Endothelial cell of umbilical vein (primary cell): ENCODE data around the gene TBL1Y. TPM values are rescaled to one million over a fixed set of nuclear protein-coding genes. Genes with fewer than 3 reads are reported as not detected.

Experiments used
- BruUV-seq: library from RNA; stranded (reverse); fragments of 400-500 nt; replicated peaks from 2 replicates; lab custom pipeline; 2021; lab: Mats Ljungman, UMichigan
- CTCF ChIA-PET: fragments of 300-600, 350-600 bp; sonication (Branson Sonifier 250); formaldehyde crosslinking; loops from one replicate; lab custom pipeline; 2021; ENCODE audit warnings: antibody characterized with exemption, inconsistent platforms; lab: Charles Lee
- POLR2A ChIA-PET: fragments of 300-600, 350-600 bp; sonication (Branson Sonifier 250); formaldehyde crosslinking; loops from one replicate; lab custom pipeline; 2021; ENCODE audit warnings: antibody characterized with exemption, inconsistent platforms; lab: Charles Lee
- DNase-seq: peaks from one replicate; pipeline ENCODE4 v3.0.0-alpha.2; 2011; ENCODE audit warnings: low read depth, low spot score
- FAIRE-seq: peaks from 2 replicates; lab custom pipeline; 2011; peaks lifted over from hg19 to GRCh38; lab: Jason Lieb, UNC
- H2AFZ ChIP-seq: 2 replicates; pipeline ENCODE4 v1.6.0; 2012; ENCODE audit warnings: low read depth, low read length, control low read depth, inconsistent platforms
- H3K27ac ChIP-seq: 2 replicates; pipeline ENCODE4 v1.5.1; 2011; ENCODE audit warnings: low read depth, mild to moderate bottlenecking, control low read depth, low read length, moderate library complexity; ENCODE audit not compliant: insufficient read depth
- H3K27me3 ChIP-seq, 2 experiments: 2 replicates each; pipeline versions ENCODE4 v1.6.0 to v1.6.1; 2011; ENCODE audit warnings: low read length in 2 of 2, mixed read lengths in 1 of 2; ENCODE audit not compliant: control insufficient read depth in 2 of 2, insufficient read depth in 2 of 2
- H3K36me3 ChIP-seq, 2 experiments: 2 replicates in 1 of 2; 3 replicates in 1 of 2; pipeline ENCODE4 v1.5.1; 2011; ENCODE audit warnings: low read length in 2 of 2, mild to moderate bottlenecking in 1 of 2, moderate library complexity in 1 of 2; ENCODE audit not compliant: control insufficient read depth in 2 of 2, insufficient read depth in 2 of 2; ENCODE audit errors: extremely low read depth in 1 of 2
- H3K4me1 ChIP-seq: 3 replicates; pipeline ENCODE4 v1.5.1; 2011; ENCODE audit warnings: mild to moderate bottlenecking, low read length; ENCODE audit not compliant: control insufficient read depth, insufficient read depth; ENCODE audit errors: extremely low read depth
- H3K4me2 ChIP-seq: 2 replicates; pipeline ENCODE4 v1.6.1; 2011; ENCODE audit warnings: low read length, control low read depth, mixed read lengths; ENCODE audit not compliant: insufficient read depth
- H3K4me3 ChIP-seq, 3 experiments: fragments of 200-600 bp in 1 of 3; sonication (generic), shearing (Covaris generic) in 1 of 3; replicated peaks in 1 of 3; 2 replicates each; pipeline ENCODE4 v1.5.1; 2011 to 2016; ENCODE audit warnings: control low read depth in 3 of 3, low read length in 3 of 3, mild to moderate bottlenecking in 2 of 3, inconsistent platforms in 1 of 3, low read depth in 1 of 3, moderate library complexity in 1 of 3; ENCODE audit not compliant: insufficient read depth in 1 of 3
- H3K79me2 ChIP-seq: 2 replicates; pipeline ENCODE4 v1.6.0; 2012; ENCODE audit warnings: low read length, inconsistent platforms; ENCODE audit not compliant: control insufficient read depth, insufficient read depth
- H3K9ac ChIP-seq: replicated peaks from 2 replicates; pipeline ENCODE3; 2011; ENCODE audit warnings: low read length, control low read depth; ENCODE audit not compliant: insufficient read depth; ENCODE audit errors: extremely low read depth
- H3K9me1 ChIP-seq: replicated peaks from 3 replicates; pipeline ENCODE4 v1.6.0; 2011; ENCODE audit warnings: mild to moderate bottlenecking, low read length; ENCODE audit not compliant: control insufficient read depth, insufficient read depth; ENCODE audit errors: extremely low read depth
- H3K9me3 ChIP-seq: replicated peaks from 2 replicates; pipeline ENCODE4 v1.5.1; 2012; ENCODE audit warnings: low read length, inconsistent platforms; ENCODE audit not compliant: control insufficient read depth, insufficient read depth
- H4K20me1 ChIP-seq: replicated peaks from 2 replicates; pipeline ENCODE3; 2011; ENCODE audit warnings: mild to moderate bottlenecking, low read length; ENCODE audit not compliant: control insufficient read depth, insufficient read depth; ENCODE audit errors: extremely low read depth
- CTCF ChIP-seq, 2 donors: IDR thresholded peaks; 1 replicate in 1 of 2; 2 replicates in 1 of 2; pipeline ENCODE4 v1.5.1; 2011; ENCODE audit warnings: low read length in 2 of 2, mild to moderate bottlenecking in 2 of 2, moderate library complexity in 2 of 2, control low read depth in 1 of 2, inconsistent platforms in 1 of 2, low read depth in 1 of 2; ENCODE audit not compliant: insufficient read depth in 1 of 2; ENCODE audit errors: extremely low read depth in 1 of 2
- EZH2 ChIP-seq: IDR thresholded peaks from 2 replicates; pipeline ENCODE4 v1.6.1; 2012; ENCODE audit warnings: borderline replicate concordance, low read depth, mild to moderate bottlenecking, moderate library complexity, low read length, inconsistent platforms; ENCODE audit not compliant: severe bottlenecking
- FOS ChIP-seq: IDR thresholded peaks from 2 replicates; pipeline ENCODE4 v1.6.1; 2011; ENCODE audit warnings: mild to moderate bottlenecking, low read length, moderate library complexity, borderline replicate concordance; ENCODE audit not compliant: insufficient read depth
- GATA2 ChIP-seq: IDR thresholded peaks from 2 replicates; pipeline ENCODE4 v1.7.0; 2011; ENCODE audit warnings: low read depth, mild to moderate bottlenecking, moderate library complexity, mixed read lengths, low read length; ENCODE audit not compliant: insufficient read length, insufficient read depth
- JUN ChIP-seq: IDR thresholded peaks from 2 replicates; pipeline ENCODE4 v1.6.1; 2011; ENCODE audit warnings: borderline replicate concordance, low read depth; ENCODE audit not compliant: insufficient read length, insufficient read depth
- MAX ChIP-seq: IDR thresholded peaks from 2 replicates; pipeline ENCODE4 v1.6.1; 2011; ENCODE audit not compliant: insufficient read depth, insufficient read length
- MYC ChIP-seq: IDR thresholded peaks from one replicate; pipeline ENCODE4 v1.6.1; 2011; ENCODE audit warnings: mild to moderate bottlenecking, low read depth, low read length
- POLR2A ChIP-seq: IDR thresholded peaks from 2 replicates; pipeline ENCODE4 v1.6.1; 2012; ENCODE audit warnings: low read depth, mild to moderate bottlenecking, control low read depth, low read length
- POLR2AphosphoS5 ChIP-seq: IDR thresholded peaks from 2 replicates; pipeline ENCODE4 v1.6.1; 2012; ENCODE audit warnings: low read depth, mild to moderate bottlenecking, control low read depth, low read length, moderate library complexity; ENCODE audit not compliant: insufficient read depth
- dilution Hi-C: fragments of 300-500 bp; cut with MboI; formaldehyde crosslinking; loops from one replicate; pipeline ENCODE4 v1.15.0; 2019; ENCODE audit warnings: low sequenced_read_pairs; ENCODE audit not compliant: extremely low pct_ligation_motif_present
- intact Hi-C: fragments of 100-400 bp; cut with micrococcal nuclease; formaldehyde crosslinking; loops from one replicate; pipeline ENCODE4 v1.10.0; 2022
- polyA plus RNA-seq, 4 experiments: library from polyadenylated mRNA; depleted of rRNA in 3 of 4; stranded (reverse) in 3 of 4; unstranded in 1 of 4; fragments of >200 nt; gene quantifications; 2 replicates each; pipeline versions ENCODE4 v1.2.1 to v1.2.3, GENCODE V29; 2011 to 2012; ENCODE audit warnings: missing spikeins in 1 of 4
- total RNA-seq: library from RNA; stranded (reverse); gene quantifications from 2 replicates; pipeline ENCODE4 v1.2.3, GENCODE V29; 2021

Gene TBL1Y
- total and polyA plus RNA-seq, 2 donors (not counting 3 experiments of a cell fraction or from before 2014, with no cell fraction given) = not detected

- no peaks in the 10 kb centered on the region for H3K36me3 ChIP-seq
- no peaks in the 10 kb centered on the region for H3K79me2 ChIP-seq
- no peak overlapping the region for H2AFZ ChIP-seq
- dilution Hi-C loops = no loop called here
- intact Hi-C loops = no loop called here
- POLR2A ChIA-PET = no interaction called here
- H3K9me1 ChIP-seq = no peaks in the 10 kb centered on the region
- no peaks in the 10 kb centered on the region for H3K9me3 ChIP-seq
- H4K20me1 ChIP-seq = no peaks in the 10 kb centered on the region
- FAIRE-seq (no peak), DNase-seq (no peak)
- H3K27ac ChIP-seq = no peak overlapping the region
- no peak overlapping the region for H3K4me3 ChIP-seq
- CTCF ChIA-PET = no interaction called here
- no peak overlapping the region for H3K4me2 ChIP-seq
- no peaks in the 10 kb centered on the region for H3K4me1 ChIP-seq
- H3K27me3 ChIP-seq = no peaks in the 10 kb centered on the region
- no TSS peak for BruUV-seq
- H3K9ac ChIP-seq = no peak overlapping the region
- no peak for TF ChIP-seq GATA2
- no peak for TF ChIP-seq MYC
- TF ChIP-seq CTCF (IDR thresholded peaks at IDR 0.05; ENCODE audit: extremely low read depth in 1 of 2, insufficient read depth in 1 of 2, low read depth in 1 of 2, low read length in 2 of 2) = no peak
- no peak for TF ChIP-seq MAX
- TF ChIP-seq JUN = no peak
- TF ChIP-seq FOS = no peak
- no peak for TF ChIP-seq POLR2A
- no peak for TF ChIP-seq POLR2AphosphoS5
- no peak for TF ChIP-seq EZH2
Measured at GRCh38 chrY:6997503-6998066, 87.1 kb downstream of the TBL1Y start.
